Transverse colon (tissue), 3 donors: ENCODE data around the gene FRY.

Source experiments
- CTCF ChIP-seq, 5 experiments: fragments of 200-600 bp in 3 of 5; fragments of 450-650 bp in 2 of 5; sonication (generic) in 3 of 5; IDR thresholded peaks; 1 replicate in 2 of 5; 2 replicates in 3 of 5; pipeline ENCODE4 v1.5.1; 2016 to 2017; ENCODE audit warnings: antibody characterized with exemption in 5 of 5, inconsistent platforms in 3 of 5, mild to moderate bottlenecking in 2 of 5, moderate library complexity in 1 of 5
- POLR2A ChIP-seq: fragments of 450-650 bp; IDR thresholded peaks from one replicate; pipeline ENCODE4 v1.6.1; 2016; ENCODE audit warnings: antibody characterized with exemption, mild to moderate bottlenecking, moderate library complexity

GRCh38 chr13:32044446-32044845 lies 12.9 kb downstream of the FRY start:
- no peak for TF ChIP-seq CTCF (IDR thresholded peaks at IDR 0.05)
- TF ChIP-seq POLR2A, result no peak
